Measurements from ENCODE around the gene PREB. TPM values are rescaled to one million over a fixed set of nuclear protein-coding genes. Genes with fewer than 3 reads are reported as not detected.
A peak's percentile ranks its signal among the peaks of the same experiment; 100 is the strongest.

PREB gene
- total and polyA plus RNA-seq, 2 of the 13 experiments (the other 11 are each of a cell fraction or from before 2014, with no cell fraction given): 112 to 192 TPM

GRCh38 chr2:27085673-27086089, 48.8 kb downstream of the PREB start (continued):
- TF ChIP-seq ZNF770 (CRISPR knock-in tag; IDR thresholded peaks at IDR 0.05) (peak; percentile 65; the same call in 1 of the 2 replicates), ZNF253 (CRISPR knock-in tag; IDR thresholded peaks at IDR 0.05; ENCODE audit: borderline replicate concordance) (no peak), RXRB (CRISPR knock-in tag; IDR thresholded peaks at IDR 0.05; ENCODE audit: borderline replicate concordance) (no peak), SPEN (CRISPR knock-in tag; IDR thresholded peaks at IDR 0.05; ENCODE audit: low read depth) (peak; percentile 62; the same call in 1 of the 2 replicates), NR0B2 (CRISPR knock-in tag; IDR thresholded peaks at IDR 0.05) (no peak), ZNF629 (CRISPR knock-in tag; conservative IDR thresholded peaks at IDR 0.05) (0 out of 2 replicates have a peak, but pooled peaks have one; percentile 10), ZZZ3 (CRISPR knock-in tag; IDR thresholded peaks at IDR 0.05; ENCODE audit: borderline replicate concordance) (no peak; the same call in 1 of the 2 replicates), KLF9 (CRISPR knock-in tag; IDR thresholded peaks at IDR 0.05; ENCODE audit: low read depth) (no peak), SNAPC2 (CRISPR knock-in tag; IDR thresholded peaks at IDR 0.05) (no peak), KDM2A (CRISPR knock-in tag; IDR thresholded peaks at IDR 0.05; ENCODE audit: borderline replicate concordance, low read depth) (peak; percentile 73; the same call in 1 of the 2 replicates), RFX1 (IDR thresholded peaks at IDR 0.05) (no peak), ZNF501 (CRISPR knock-in tag; IDR thresholded peaks at IDR 0.05) (no peak), ZSCAN5A (CRISPR knock-in tag; IDR thresholded peaks at IDR 0.05; ENCODE audit: borderline replicate concordance) (no peak), ZNF616 (CRISPR knock-in tag; IDR thresholded peaks at IDR 0.05; ENCODE audit: low read depth) (no peak), MYPOP (CRISPR knock-in tag; IDR thresholded peaks at IDR 0.05) (no peak), KLF16 (CRISPR knock-in tag; IDR thresholded peaks at IDR 0.05) (no peak), IKZF1 (IDR thresholded peaks at IDR 0.05) (no peak), ZNF256 (CRISPR knock-in tag; conservative IDR thresholded peaks at IDR 0.05) (no peak), ZNF710 (CRISPR knock-in tag; IDR thresholded peaks at IDR 0.05; ENCODE audit: borderline replicate concordance) (no peak), ZC3H4 (CRISPR knock-in tag; IDR thresholded peaks at IDR 0.05; ENCODE audit: borderline replicate concordance) (peak; percentile 60; the same call in 1 of the 2 replicates), NCOA5 (CRISPR knock-in tag; IDR thresholded peaks at IDR 0.05) (no peak), CENPX (CRISPR knock-in tag; IDR thresholded peaks at IDR 0.05) (no peak), CAMTA2 (CRISPR knock-in tag; IDR thresholded peaks at IDR 0.05; ENCODE audit: borderline replicate concordance) (no peak), GATAD2A (CRISPR knock-in tag; IDR thresholded peaks at IDR 0.05) (peak; percentile 64)

Measured in HepG2 (cell line).